Smooth muscle cell (in vitro differentiated cells): Measurements from ENCODE around the gene CENPO. TPM values are rescaled to one million over a fixed set of nuclear protein-coding genes. Genes with fewer than 3 reads are reported as not detected.

Experiments used
- DNase-seq: peaks from one replicate; lab custom pipeline; 2025; ENCODE audit not compliant: unreplicated experiment; lab: John Stamatoyannopoulos, UW
- H2AFZ ChIP-seq: fragments of 200-600 bp; sonication (generic); 2 replicates; pipeline ENCODE4 v1.6.0; 2016; ENCODE audit warnings: antibody characterized with exemption, low read depth, mild to moderate bottlenecking
- H3F3A ChIP-seq: fragments of 200-600 bp; sonication (generic); 2 replicates; pipeline ENCODE4 v1.6.0; 2017; ENCODE audit warnings: antibody characterized with exemption, low read depth
- H3K27ac ChIP-seq: fragments of 200-600 bp; sonication (generic); 2 replicates; pipeline ENCODE4 v1.5.1; 2016; ENCODE audit warnings: low read depth, mild to moderate bottlenecking
- H3K27me3 ChIP-seq: fragments of 200-600 bp; sonication (generic); 2 replicates; pipeline ENCODE4 v1.6.1; 2016; ENCODE audit warnings: low read depth, mild to moderate bottlenecking
- H3K36me3 ChIP-seq: fragments of 200-600 bp; sonication (generic); 2 replicates; pipeline ENCODE4 v1.5.1; 2016; ENCODE audit warnings: low read depth
- H3K4me1 ChIP-seq: fragments of 200-600 bp; sonication (generic); 2 replicates; pipeline ENCODE4 v1.5.1; 2016; ENCODE audit warnings: low read depth
- H3K4me2 ChIP-seq: fragments of 200-600 bp; sonication (generic); 2 replicates; pipeline ENCODE4 v1.6.0; 2016; ENCODE audit warnings: mild to moderate bottlenecking
- H3K4me3 ChIP-seq: fragments of 200-600 bp; sonication (generic); 2 replicates; pipeline ENCODE4 v1.5.1; 2016; ENCODE audit warnings: mild to moderate bottlenecking
- H3K79me2 ChIP-seq: fragments of 200-600 bp; sonication (generic); 2 replicates; pipeline ENCODE4 v1.6.0; 2016; ENCODE audit warnings: low read depth, mild to moderate bottlenecking
- H3K9ac ChIP-seq: fragments of 200-600 bp; sonication (generic); 2 replicates; pipeline ENCODE4 v1.6.0; 2016; ENCODE audit warnings: low read depth
- H3K9me3 ChIP-seq: fragments of 200-600 bp; sonication (generic); replicated peaks from 2 replicates; pipeline ENCODE4 v1.5.1; 2016; ENCODE audit warnings: low read depth
- H4K20me1 ChIP-seq: fragments of 200-600 bp; sonication (generic); 2 replicates; pipeline ENCODE4 v1.6.0; 2016; ENCODE audit warnings: low read depth
- CTCF ChIP-seq: fragments of 200-600 bp; sonication (generic); IDR thresholded peaks from 2 replicates; pipeline ENCODE4 v1.5.1; 2017; ENCODE audit warnings: borderline replicate concordance, mild to moderate bottlenecking, antibody characterized with exemption; ENCODE audit not compliant: insufficient read depth, poor library complexity, severe bottlenecking
- WGBS: methylation state at CpG from one replicate; pipeline ENCODE4 v1.1.7; 2016; ENCODE audit warnings: low lambda C conversion rate; 5-methylcytosine and 5-hydroxymethylcytosine counted together
- polyA plus RNA-seq: library from polyadenylated mRNA; unstranded; fragments of >200 nt; fragmentation: Nextera tagmentation; extraction: Ambion mirVana; gene quantifications from 2 replicates; pipeline ENCODE4 v1.2.1, GENCODE V29; 2016
- total RNA-seq: library from RNA; depleted of rRNA; stranded (reverse); fragments of >200 nt; gene quantifications from 2 replicates; pipeline ENCODE4 v1.2.3, GENCODE V29; 2014

The CENPO gene
- total and polyA plus RNA-seq, 2 experiments from 2014 or later, result 14.1 to 15.3 TPM

GRCh38 chr2:24840962-24841945 lies 48.0 kb downstream of the CENPO start:
- 97% methylated on average over 26 of the region's 26 CpGs for WGBS
- no peak overlapping the region for H3K4me3 ChIP-seq
- no peaks in the 10 kb centered on the region for H3K4me1 ChIP-seq
- DNase-seq, result no peak
- H3K9ac ChIP-seq, result no peak overlapping the region
- H3K4me2 ChIP-seq, result no peak overlapping the region
- H3K27me3 ChIP-seq, result no peaks in the 10 kb centered on the region
- no peaks in the 10 kb centered on the region for H3F3A ChIP-seq
- H3K36me3 ChIP-seq, result no peaks in the 10 kb centered on the region
- H3K79me2 ChIP-seq, result no peaks in the 10 kb centered on the region
- H2AFZ ChIP-seq, result no peak overlapping the region
- no peak overlapping the region for H3K27ac ChIP-seq
- TF ChIP-seq CTCF, result no peak
- H4K20me1 ChIP-seq, result no peaks in the 10 kb centered on the region
- no peaks in the 10 kb centered on the region for H3K9me3 ChIP-seq

- Histone ChIP-seq H4K20me1 (no peaks in the 10 kb centered on the region), H3K9me3 (no peaks in the 10 kb centered on the region), H3K79me2 (no peaks in the 10 kb centered on the region), H3K9ac (no peak overlapping the region), H3K4me1 (no peaks in the 10 kb centered on the region), H3K4me2 (no peak overlapping the region), H3K36me3 (no peaks in the 10 kb centered on the region), H3K27ac (no peak overlapping the region), H2AFZ (no peak overlapping the region), H3F3A (no peaks in the 10 kb centered on the region), H3K4me3 (no peak overlapping the region), H3K27me3 (no peaks in the 10 kb centered on the region)
- no peak for TF ChIP-seq CTCF
- DNase-seq, result no peak
- WGBS, result 98% methylated on average over 39 of the region's 39 CpGs
Measured at GRCh38 chr2:24842081-24843050, 49.1 kb downstream of the CENPO start.

GRCh38 chr2:24843330-24843860 lies 50.2 kb downstream of the CENPO start:
- Histone ChIP-seq H3K9me3 (no peaks in the 10 kb centered on the region), H3K79me2 (no peaks in the 10 kb centered on the region), H3K36me3 (no peaks in the 10 kb centered on the region), H3F3A (no peaks in the 10 kb centered on the region), H2AFZ (no peak overlapping the region), H3K4me2 (no peak overlapping the region), H3K27ac (no peak overlapping the region), H3K27me3 (no peaks in the 10 kb centered on the region), H3K4me1 (no peaks in the 10 kb centered on the region), H3K9ac (no peak overlapping the region), H3K4me3 (no peak overlapping the region), H4K20me1 (no peaks in the 10 kb centered on the region)
- no peak for TF ChIP-seq CTCF
- 96% methylated on average over 12 of the region's 12 CpGs for WGBS
- no peak for DNase-seq
